Measurements from ENCODE around the gene CHAC1. TPM values are rescaled to one million over a fixed set of nuclear protein-coding genes. Genes with fewer than 3 reads are reported as not detected.

The CHAC1 gene
- total and polyA plus RNA-seq, 4 donors = 0.17 to 11.9 (median 11.6) TPM

- ATAC-seq (ENCODE audit: insufficient read depth, low FRiP score) = no peak
- no peaks in the 10 kb centered on the region for H3K27me3 ChIP-seq (ENCODE audit: control insufficient read depth in 3 of 3, insufficient read depth in 3 of 3, low read length in 2 of 3)
- DNase-seq = peak in 1 of 3 donors; percentile 59
- no peak overlapping the region for H3K9ac ChIP-seq (ENCODE audit: insufficient read depth in 1 of 2, low read length in 2 of 2)
- H3K4me3 ChIP-seq = no peak overlapping the region
- WGBS, 2 donors = 56 to 68% methylated on average over 15 of the region's 15 CpGs
- peak overlapping the region; percentile 63 to 79 for H3K27ac ChIP-seq (ENCODE audit: low read depth in 1 of 2, low read length in 1 of 2)
- TF ChIP-seq, protein P1, sequence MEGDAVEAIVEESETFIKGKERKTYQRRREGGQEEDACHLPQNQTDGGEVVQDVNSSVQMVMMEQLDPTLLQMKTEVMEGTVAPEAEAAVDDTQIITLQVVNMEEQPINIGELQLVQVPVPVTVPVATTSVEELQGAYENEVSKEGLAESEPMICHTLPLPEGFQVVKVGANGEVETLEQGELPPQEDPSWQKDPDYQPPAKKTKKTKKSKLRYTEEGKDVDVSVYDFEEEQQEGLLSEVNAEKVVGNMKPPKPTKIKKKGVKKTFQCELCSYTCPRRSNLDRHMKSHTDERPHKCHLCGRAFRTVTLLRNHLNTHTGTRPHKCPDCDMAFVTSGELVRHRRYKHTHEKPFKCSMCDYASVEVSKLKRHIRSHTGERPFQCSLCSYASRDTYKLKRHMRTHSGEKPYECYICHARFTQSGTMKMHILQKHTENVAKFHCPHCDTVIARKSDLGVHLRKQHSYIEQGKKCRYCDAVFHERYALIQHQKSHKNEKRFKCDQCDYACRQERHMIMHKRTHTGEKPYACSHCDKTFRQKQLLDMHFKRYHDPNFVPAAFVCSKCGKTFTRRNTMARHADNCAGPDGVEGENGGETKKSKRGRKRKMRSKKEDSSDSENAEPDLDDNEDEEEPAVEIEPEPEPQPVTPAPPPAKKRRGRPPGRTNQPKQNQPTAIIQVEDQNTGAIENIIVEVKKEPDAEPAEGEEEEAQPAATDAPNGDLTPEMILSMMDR (IDR thresholded peaks at IDR 0.05; ENCODE audit: control extremely low read depth, extremely low read depth) = no peak
- H3K4me1 ChIP-seq (ENCODE audit: control insufficient read depth in 5 of 5, insufficient read depth in 5 of 5, low read length in 5 of 5) = peaks cover 0 to 23% (median 16%) of the 10 kb centered on the region in 5 donors
- no peaks in the 10 kb centered on the region for H3K9me3 ChIP-seq (ENCODE audit: control insufficient read depth in 4 of 4, insufficient read depth in 3 of 4, low read length in 3 of 4)
- H3K36me3 ChIP-seq (ENCODE audit: control insufficient read depth in 4 of 4, insufficient read depth in 4 of 4, low read length in 4 of 4) = no peaks in the 10 kb centered on the region
Measured at GRCh38 chr15:40918146-40918798, 35.0 kb upstream of the CHAC1 start.

GRCh38 chr15:40918799-40919392 is 34.4 kb upstream of the CHAC1 start:
- Histone ChIP-seq H3K4me3 (no peak overlapping the region), H3K27me3 (ENCODE audit: control insufficient read depth in 3 of 3, insufficient read depth in 3 of 3, low read length in 2 of 3) (peaks cover 0 to 2% (median 0%) of the 10 kb centered on the region in 3 donors), H3K36me3 (ENCODE audit: control insufficient read depth in 4 of 4, insufficient read depth in 4 of 4, low read length in 4 of 4) (no peaks in the 10 kb centered on the region), H3K27ac (ENCODE audit: low read depth in 1 of 2, low read length in 1 of 2) (peak overlapping the region; percentile 38 to 79), H3K9me3 (ENCODE audit: control insufficient read depth in 4 of 4, insufficient read depth in 3 of 4, low read length in 3 of 4) (no peaks in the 10 kb centered on the region), H3K4me1 (ENCODE audit: control insufficient read depth in 5 of 5, insufficient read depth in 5 of 5, low read length in 5 of 5) (peaks cover 0 to 23% (median 14%) of the 10 kb centered on the region in 5 donors), H3K9ac (ENCODE audit: insufficient read depth in 1 of 2, low read length in 2 of 2) (no peak overlapping the region)
- 64 to 76% methylated on average over 18 to 19 of the region's 19 CpGs for WGBS, 2 donors
- ATAC-seq (ENCODE audit: insufficient read depth, low FRiP score) = peak; percentile 17
- TF ChIP-seq, protein P1 (IDR thresholded peaks at IDR 0.05; ENCODE audit: control extremely low read depth, extremely low read depth) = no peak
- peak in 2 of 3 donors; percentile 52 to 64 for DNase-seq

DNA sequence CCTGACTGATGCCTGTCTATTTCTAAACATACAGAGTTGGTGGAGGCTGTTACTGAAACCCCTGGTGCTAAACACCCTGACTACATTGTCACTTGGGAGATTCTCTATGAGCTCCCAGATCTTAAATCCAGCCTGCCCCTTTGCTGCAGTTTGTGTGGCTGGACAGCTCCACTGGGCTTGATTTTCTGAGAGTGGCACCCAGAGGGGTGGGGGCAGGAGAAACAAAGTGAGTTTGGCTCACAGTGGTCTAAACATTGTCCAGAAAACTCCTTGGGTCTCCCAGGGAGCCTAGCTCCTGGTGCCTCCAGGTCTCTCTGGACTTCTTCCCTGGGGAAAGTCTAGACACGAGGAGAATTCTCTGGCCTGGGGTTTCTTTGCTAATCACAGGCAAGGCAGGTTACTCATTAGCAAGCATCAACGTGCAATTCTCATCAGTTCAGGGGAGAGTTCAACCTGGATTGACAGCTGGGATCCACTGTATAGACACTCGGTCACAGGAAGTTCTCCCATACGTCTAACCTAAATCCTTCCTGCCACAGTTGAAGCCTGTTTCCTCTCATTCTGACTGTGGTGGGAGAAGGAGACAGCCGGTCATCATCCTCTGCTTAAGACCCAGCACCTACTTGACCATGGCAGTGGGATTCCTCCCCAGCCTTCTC is 31.2 kb upstream of the CHAC1 start:
- peaks cover 0 to 29% (median 19%) of the 10 kb centered on the region in 5 donors for H3K4me1 ChIP-seq (ENCODE audit: control insufficient read depth in 5 of 5, insufficient read depth in 5 of 5, low read length in 5 of 5)
- whole genome bisulfite sequencing, 2 donors = 47 to 59% methylated on average over 5 of the region's 5 CpGs
- H3K9ac ChIP-seq (ENCODE audit: insufficient read depth in 1 of 2, low read length in 2 of 2) = no peak overlapping the region
- H3K36me3 ChIP-seq (ENCODE audit: control insufficient read depth in 4 of 4, insufficient read depth in 4 of 4, low read length in 4 of 4) = no peaks in the 10 kb centered on the region
- no peak overlapping the region for H3K27ac ChIP-seq (ENCODE audit: low read depth in 1 of 2, low read length in 1 of 2)
- no peaks in the 10 kb centered on the region for H3K9me3 ChIP-seq (ENCODE audit: control insufficient read depth in 4 of 4, insufficient read depth in 3 of 4, low read length in 3 of 4)
- H3K27me3 ChIP-seq (ENCODE audit: control insufficient read depth in 3 of 3, insufficient read depth in 3 of 3, low read length in 2 of 3) = peaks cover 0 to 26% (median 21%) of the 10 kb centered on the region in 3 donors
- TF ChIP-seq, protein P1 (IDR thresholded peaks at IDR 0.05; ENCODE audit: control extremely low read depth, extremely low read depth) = no peak
- DNase-seq = no peak
- H3K4me3 ChIP-seq = no peak overlapping the region
- no peak for ATAC-seq (ENCODE audit: insufficient read depth, low FRiP score)
